CD4-positive, alpha-beta T cell treated with Interleukin-10 for 1 hour (primary cell): ENCODE data around the gene TRPV4.

Experiments
- DNase-seq: peaks from one replicate; pipeline ENCODE4 v3.0.0-alpha.2; 2020

TRPV4 gene

DNA sequence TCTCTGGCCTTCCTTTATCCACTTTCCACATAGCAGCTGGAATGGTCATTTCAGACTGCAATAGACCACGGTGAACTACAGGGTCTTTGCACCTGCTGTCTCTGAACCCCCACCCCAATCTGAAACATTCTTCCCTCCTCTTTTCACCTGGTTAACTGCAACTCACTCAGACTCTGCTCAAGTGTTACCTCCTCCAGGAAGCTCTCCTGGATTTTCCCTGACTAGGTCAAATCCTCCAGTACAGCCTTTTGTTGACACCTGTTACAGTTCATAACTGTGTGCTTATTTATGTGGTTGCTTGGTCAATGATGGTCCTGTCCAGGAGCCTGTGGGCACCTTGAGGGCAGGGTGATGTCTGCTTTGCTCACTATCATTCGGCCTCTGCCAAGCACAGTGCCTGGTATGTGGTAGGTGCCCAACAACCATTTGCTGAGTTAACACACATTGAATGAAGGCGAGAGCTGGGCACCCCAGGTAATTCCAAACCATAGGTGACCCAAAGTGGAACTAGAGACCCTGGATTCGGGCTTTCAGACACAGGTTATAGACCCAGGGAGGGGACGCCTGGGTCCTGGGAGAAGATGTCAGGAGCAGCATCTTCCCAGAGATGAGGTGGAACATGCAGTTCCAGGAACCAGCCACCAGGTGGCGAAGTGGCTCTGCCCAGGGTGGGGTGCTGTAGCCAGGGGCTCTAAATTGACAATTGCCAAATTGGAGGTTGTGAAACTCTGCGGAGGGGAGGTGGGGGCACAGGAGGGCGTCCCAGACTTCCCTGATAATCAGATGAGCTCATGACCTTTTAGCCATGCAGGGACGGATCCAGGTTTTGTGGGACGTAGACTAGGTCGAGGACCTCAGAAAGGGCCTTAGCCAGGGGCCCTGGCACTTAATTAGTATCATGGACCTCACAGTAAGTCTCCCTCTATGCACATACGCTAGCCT, 28.1 kb downstream of the TRPV4 start:
- peak; percentile 74 for DNase-seq

GRCh38 chr12:109803678-109804077, 29.5 kb downstream of the TRPV4 start:
- DNase-seq: no peak

DNA sequence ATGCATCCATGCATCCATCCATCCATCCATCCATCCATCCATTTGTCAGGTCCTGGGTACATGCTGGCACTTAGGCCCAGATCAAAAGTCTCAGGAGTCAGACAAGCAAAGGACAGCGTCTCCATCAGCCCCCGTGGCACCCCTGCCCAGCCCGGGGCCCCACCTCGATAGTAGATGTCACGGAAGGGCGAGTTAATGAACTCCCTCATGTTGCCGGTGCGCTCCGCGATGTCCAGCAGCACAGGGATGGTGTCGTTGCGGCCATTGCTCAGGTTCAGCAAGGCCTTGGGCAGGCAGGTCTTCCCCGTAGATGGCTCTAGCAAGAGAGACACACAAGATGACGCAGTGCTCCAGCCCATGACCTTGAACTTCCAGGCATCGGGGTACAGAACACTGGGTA, 30.4 kb downstream of the TRPV4 start:
- no peak for DNase-seq

DNA sequence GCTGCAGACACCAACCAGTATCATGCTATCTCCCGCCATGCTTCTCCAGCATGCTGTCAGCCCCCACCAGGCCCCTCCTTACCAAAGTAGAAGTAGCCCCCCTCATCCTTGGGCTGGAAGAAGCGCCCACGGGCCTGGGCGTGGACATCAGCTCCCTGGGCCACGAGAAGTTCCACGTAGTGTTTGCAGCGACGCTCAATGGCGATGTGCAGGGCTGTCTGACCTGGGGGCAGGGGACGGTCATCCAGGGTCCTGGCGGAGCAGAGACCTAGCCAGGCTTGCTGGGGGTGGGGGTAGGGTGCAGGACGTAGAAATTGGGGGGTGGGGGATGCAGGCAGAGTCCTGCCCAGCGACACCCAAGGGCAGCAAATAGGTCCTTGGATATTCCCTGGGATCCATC, 32.7 kb downstream of the TRPV4 start:
- DNase-seq: no peak

DNA sequence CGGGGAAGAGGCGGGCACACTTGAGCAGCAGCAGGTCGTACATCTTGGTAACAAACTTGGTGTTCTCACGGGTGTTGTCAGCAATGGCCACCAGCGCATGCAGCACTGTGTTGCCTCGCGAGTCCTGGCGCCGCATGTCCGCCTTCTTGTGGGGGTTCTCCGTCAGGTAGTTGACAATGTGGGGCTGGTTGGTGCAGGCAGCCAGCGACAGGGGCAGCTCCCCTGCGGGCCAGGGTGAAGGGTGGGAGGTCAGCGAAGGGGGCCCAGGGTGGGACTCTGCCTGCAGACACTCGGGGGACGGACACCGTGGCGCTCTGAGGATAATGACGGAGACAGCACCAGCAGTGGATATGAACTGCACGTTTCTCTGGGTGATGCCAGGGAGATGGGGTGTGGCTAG, 34.5 kb downstream of the TRPV4 start:
- DNase-seq: no peak

GRCh38 chr12:109797905-109798669, 35.1 kb downstream of the TRPV4 start:
- no peak for DNase-seq

DNA sequence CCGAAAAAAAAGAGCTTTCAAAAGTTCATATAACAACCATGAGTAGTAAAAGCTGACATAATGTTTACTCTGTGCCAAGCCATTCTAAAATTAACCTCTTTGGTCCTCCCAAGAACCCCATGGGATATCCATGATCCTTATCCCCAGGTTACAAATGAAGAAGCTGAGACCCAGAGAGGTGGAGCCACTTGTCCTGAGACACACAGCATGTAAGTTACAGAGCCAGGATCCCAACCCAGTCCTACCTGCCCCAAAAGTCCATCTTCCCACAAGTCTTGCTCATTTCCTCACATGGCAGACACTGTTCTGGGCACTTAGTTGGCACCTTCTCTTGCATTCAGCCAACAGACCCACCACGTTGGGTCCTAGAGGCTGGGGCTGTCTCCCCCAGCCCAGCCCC, 37.1 kb downstream of the TRPV4 start:
- DNase-seq: no peak

DNA sequence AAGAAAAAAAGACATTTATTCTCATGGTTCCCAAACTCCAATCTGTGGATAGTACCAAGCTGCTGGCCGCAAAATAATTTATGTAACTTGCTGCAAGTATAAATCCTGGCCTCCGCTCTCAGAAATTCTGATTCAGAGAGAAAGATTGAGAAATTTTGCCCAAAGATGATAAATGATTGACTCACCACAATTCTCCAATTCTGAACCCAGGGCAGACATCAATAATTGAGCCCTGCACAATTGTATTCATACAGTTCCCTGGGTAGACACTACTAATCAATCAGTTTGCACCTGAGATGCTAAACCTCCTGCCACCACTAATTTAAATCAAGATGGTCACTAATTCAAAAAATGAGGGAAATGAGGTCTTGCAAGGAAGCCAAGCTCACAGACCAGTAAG, 38.2 kb downstream of the TRPV4 start:
- DNase-seq: no peak

DNA sequence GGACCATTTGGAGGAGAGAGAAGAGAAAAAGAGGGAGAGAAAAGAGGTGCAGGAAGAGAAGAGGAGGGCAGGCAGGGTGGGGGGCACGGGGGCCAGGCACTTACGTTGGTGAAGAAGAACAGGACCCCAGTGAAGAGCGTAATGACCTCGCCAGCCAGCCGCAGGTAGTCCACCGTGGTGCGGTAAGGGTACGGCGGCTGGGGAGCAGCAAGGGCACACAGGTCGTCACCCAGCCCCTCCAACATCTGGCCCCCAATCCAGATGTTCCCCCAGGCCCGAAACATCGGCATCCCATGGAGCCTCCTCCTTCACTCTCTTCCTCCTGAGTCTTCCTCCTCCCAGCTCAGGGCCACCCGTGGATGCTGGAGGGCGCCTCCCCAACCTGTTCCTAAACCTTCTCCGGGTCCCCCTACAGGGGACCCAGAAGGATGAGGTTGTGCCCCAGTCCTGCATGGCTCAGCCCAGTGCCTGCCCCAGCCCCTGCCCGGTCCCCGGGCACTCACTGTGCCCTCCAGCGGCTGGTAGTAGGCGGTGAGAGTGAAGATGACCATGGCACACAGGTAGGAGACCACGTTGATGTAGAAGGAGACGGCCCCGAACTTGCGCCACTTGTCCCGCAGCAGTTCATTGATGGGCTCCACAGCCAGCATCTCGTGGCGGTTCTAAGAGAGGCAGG, 39.2 kb downstream of the TRPV4 start:
- no peak for DNase-seq

DNA sequence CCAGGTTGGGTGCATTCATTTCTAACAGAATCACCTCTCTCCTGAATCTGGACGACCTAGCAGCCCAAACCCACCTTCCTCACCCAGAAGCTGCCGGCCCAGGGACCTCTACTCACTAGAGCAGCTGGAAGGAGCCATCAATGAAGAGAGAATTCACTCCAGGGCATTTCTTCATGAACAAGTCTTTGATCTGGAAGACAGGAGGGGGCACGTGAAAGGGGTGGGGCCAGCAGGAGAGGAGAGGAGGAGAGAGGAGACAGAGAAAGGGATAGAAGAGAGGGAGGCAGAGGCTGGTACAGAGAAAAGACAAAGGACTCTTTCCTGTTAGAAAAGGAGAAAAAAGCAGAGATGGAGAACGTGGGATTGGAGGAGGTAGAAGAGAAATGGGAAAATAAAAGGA, 39.8 kb downstream of the TRPV4 start:
- DNase-seq: no peak

DNA sequence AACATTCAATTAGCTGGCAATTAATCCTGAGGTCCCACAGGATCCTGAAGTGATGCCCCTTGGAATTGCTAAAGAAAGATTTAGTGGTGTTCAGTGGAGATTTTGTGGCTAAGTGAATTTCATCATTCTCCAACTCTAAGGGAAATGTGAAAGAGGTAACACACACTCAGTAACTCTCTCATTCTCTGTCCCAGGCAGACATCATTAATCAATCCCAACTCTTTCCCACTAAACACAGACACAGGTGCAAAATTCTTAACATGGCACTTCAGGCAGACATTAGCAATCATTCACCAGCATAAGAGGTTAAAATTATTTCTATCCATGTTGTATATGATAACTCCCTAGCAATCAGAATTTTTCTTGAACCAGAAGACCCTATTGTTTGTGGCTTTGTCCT, 40.2 kb downstream of the TRPV4 start:
- no peak for DNase-seq

DNA sequence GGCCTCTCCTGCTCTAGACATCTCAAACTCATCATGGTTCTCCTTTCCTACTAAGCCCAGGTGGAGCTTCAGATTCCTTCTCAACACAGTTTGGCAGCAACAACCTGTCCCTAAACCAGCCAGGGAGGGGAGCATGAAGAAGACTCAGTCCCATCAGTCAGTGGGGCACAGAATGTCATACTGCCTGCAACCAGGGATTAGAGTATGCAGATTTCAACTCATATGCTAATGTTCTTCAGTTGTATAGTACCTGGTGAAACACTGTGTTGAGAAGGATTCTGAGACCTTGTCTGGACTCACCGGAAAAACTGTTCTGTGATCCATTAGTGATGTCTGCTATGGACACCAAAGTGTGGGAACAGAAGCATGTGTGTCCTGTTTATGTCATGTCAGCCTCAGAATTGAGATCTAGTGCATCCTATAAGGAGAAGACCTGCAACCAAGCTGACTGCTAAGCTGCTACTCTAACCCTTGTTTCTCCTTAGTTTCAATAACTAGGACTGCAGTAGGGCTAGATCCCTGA, 43.6 kb downstream of the TRPV4 start:
- DNase-seq: no peak

DNA sequence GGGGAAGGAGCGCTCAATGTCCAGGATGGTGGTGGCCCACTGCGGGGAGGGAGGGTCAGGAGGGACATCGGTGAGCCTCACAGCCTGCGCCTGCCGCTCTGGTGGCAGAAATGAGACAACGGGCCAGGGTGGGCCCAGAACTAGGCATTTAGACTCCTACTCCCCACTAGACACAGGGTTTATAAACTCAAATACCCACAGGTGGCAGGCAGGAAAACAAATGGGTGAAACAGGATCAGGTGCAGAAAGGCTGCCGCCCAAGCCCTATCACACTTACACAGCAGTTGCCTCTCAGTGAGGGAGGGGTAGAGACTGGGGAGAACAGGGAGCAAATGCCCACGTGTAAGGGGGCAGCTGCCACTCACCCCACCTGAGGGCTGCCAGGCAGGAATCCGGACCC, 46.4 kb downstream of the TRPV4 start:
- DNase-seq: no peak

GRCh38 chr12:109785854-109786253, 47.3 kb downstream of the TRPV4 start:
- no peak for DNase-seq

- DNase-seq: no peak
These were observed 49.3 kb downstream of the TRPV4 start for GRCh38 chr12:109783965-109784244.

DNA sequence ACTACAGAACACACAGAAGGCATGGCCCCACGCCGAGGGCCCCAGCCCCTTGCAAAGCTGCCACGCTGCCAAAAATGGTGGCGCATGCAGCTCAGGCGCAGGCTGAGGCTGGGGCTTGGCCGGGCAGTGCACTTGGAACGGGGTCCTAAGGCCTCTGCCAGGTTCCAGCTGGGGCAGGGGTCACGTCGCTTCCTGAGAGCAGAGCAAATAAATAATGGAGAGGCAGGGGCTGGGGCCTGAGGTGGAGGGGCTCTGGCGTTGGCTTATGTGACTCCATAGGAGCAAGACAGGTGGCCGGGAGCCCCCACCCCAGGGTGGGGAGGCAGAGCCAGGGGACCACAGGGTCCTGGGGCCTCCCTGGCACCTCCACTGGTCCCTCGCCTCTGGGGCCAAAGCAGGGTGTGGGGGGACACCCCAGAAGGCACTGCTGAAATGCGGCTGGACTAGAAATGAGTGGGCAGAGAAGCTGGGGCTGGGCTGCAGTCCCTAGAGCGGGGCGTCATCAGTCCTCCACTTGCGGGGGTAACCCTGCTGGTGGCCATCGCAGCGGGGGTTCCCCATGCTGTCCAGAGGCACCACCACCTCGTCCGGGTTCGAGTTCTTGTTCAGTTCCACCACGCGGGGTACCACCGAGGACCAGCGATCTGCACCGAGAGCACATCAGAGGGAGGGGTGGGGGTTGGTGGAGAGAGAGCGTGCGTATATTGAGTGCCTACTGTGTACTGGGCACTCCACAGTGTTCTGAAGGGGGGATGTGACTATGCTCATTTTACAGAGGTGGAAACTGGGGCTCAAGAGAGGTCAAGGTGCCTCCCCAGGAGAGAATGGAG, 49.8 kb downstream of the TRPV4 start:
- no peak for DNase-seq

- DNase-seq: no peak
These were observed 50.9 kb downstream of the TRPV4 start for GRCh38 chr12:109782326-109782703.

DNA sequence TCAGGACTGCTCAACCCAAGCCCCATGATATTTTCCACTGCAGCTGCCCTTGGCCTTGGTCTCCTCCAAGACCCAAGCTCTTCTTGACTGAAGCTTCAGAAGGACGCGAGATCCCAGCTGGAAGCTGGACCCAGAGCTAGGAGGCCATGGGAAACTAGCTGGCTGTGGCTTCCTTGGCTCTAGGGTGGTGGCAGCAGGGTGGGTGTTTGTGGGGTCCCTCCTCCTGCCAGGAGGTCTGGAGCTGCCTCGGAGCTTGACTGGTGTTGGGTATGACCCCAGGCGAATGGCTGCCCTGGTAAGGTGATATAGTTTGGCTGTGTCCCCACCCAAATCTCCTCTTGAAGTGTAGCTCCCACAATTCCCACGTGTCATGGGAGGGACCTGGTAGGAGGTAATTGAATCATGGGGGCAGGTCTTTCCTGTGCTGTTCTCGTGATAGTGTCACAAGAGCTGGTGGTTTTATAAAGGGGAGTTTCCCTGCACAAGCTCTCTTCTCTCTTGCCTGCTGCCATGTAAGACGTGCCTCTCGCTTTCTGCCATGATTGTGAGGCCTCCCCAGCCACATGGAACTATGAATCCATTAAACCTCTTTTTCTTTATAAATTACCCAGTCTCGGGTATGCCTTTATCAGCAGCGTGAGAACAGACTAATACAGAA, 51.4 kb downstream of the TRPV4 start:
- DNase-seq: no peak

DNA sequence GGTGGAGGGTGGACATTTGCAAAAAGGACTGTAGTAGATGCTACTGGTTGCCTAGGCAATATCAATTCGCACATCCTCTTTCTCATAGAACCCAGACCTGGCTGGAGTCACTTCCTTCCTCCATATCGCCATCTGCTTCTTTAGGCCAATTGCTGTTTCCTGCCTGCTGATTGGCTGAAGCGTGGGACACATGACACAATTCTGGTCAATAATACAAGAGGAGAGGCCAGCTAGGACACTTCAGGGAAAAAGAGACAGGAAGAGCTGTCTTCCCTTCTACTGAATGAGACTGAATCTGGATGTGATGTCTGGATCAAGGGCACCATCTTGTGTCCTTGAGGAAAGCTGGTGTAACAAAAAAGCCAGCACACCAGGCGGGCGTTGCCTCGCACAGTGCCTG, 53.8 kb downstream of the TRPV4 start:
- no peak for DNase-seq

DNA sequence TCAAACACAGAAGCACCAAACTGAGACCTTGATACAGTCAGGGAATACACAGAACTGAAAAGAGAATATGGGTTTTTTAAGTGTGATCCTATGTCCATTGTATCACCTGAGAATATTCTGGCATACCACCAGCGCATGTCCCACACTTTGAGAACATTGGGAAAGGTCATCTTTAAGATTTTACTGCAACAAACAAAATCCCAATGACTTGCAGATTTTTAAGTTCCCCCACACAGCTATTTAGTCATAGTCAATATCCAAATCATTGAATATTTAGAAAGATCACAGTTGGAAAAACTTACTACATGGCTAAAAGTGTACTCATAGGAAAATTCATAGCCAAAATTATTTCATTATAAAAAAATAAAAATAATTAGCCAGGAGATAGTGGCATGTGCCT, 54.5 kb downstream of the TRPV4 start:
- DNase-seq: no peak

DNA sequence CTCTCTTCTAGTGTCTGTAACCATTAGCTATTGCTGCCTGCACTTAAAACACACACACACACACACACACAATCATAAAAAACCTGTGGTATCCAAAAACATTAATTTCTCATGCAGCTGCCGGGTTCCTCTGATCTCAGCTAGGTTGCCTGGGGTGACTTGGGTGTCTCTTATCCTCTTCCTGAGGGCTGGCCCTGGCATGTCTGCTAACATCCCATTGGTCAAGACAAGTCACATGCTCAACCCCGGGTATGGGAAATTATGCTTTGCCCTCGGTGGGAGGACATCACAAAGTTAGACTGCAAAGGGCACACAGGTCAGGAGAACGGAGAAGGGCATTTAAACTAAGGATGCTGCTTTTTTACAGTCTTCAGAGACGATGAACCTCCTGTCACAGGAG, 55.7 kb downstream of the TRPV4 start:
- peak; percentile 55 for DNase-seq

GRCh38 chr12:109776624-109777023, 56.6 kb downstream of the TRPV4 start:
- DNase-seq: no peak
